Measurements from ENCODE around the gene ANXA4. TPM values are rescaled to one million over a fixed set of nuclear protein-coding genes. Genes with fewer than 3 reads are reported as not detected.
A peak's percentile ranks its signal among the peaks of the same experiment; 100 is the strongest.

The ANXA4 gene
- total RNA-seq, 4 donors from 2014 or later: 72.0 to 101 (median 82.5) TPM

DNA sequence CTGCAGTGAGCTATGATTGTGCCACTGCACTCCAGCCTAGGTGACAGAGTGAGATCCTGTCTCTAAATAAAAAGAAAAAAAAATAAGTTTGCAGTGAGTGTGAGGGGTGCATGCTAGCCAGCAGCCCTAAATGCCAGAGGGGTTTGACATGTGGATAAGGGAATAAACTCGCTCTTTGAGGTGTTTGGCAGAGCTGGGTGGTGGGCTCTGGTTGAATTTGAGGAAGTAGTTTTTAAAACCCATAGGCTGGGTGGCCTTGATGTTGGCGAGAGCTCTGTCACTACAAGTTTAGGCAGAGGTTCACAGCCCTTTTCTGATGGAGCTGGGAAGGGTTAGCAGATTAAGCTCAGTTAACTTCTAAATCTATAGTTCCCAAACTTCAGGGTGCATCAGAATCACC is 3.1 kb downstream of the ANXA4 start:
- TF ChIP-seq, protein P1, sequence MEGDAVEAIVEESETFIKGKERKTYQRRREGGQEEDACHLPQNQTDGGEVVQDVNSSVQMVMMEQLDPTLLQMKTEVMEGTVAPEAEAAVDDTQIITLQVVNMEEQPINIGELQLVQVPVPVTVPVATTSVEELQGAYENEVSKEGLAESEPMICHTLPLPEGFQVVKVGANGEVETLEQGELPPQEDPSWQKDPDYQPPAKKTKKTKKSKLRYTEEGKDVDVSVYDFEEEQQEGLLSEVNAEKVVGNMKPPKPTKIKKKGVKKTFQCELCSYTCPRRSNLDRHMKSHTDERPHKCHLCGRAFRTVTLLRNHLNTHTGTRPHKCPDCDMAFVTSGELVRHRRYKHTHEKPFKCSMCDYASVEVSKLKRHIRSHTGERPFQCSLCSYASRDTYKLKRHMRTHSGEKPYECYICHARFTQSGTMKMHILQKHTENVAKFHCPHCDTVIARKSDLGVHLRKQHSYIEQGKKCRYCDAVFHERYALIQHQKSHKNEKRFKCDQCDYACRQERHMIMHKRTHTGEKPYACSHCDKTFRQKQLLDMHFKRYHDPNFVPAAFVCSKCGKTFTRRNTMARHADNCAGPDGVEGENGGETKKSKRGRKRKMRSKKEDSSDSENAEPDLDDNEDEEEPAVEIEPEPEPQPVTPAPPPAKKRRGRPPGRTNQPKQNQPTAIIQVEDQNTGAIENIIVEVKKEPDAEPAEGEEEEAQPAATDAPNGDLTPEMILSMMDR (IDR thresholded peaks at IDR 0.05): no peak
- no peak for TF ChIP-seq POLR2A (IDR thresholded peaks at IDR 0.05)
- Histone ChIP-seq H3K4me1 (peaks cover 51 to 76% of the 10 kb centered on the region in 2 donors), H3K36me3 (no peaks in the 10 kb centered on the region), H3K27me3 (no peaks in the 10 kb centered on the region), H3K27ac (peak overlapping the region in 2 of 3 donors; percentile 60 to 87), H3K9me3 (no peaks in the 10 kb centered on the region), H3K4me3 (replicated peaks in 1 of 3) (no peak overlapping the region)
- 94 to 98% methylated on average over 2 of the region's 2 CpGs for WGBS, 2 donors
- DNase-seq: no peak
- intact Hi-C loops (cut with DNase I): no loop called here

DNA sequence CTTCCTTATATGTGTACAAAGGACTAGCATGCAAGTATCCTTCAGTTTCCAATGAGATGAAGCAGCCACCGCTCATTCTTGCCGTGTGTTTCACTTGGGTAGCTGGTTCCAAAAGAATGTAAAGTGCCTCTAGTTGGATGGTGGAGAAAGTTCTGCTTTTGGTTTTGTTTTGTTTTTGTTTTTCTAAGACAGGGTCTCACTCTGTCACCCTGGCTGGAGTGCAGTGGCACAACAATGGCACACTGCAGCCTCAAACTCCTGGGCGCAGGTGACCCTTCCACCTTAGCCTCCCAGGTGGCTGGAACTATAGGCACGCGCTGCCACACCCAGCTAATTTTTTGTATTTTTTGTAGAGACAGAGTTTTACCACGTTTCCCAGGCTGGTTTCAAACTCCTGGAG is 8.3 kb downstream of the ANXA4 start:
- DNase-seq: peak; percentile 67 to 77
- H3K27me3 ChIP-seq: no peaks in the 10 kb centered on the region
- H3K27ac ChIP-seq: peak overlapping the region; percentile 67 to 87 (median 86)
- 32 to 50% methylated on average over 6 of the region's 6 CpGs for WGBS, 2 donors
- H3K4me3 ChIP-seq (replicated peaks in 1 of 3): no peak overlapping the region
- H3K4me1 ChIP-seq: peaks cover 49 to 86% of the 10 kb centered on the region in 2 donors
- no peaks in the 10 kb centered on the region for H3K9me3 ChIP-seq
- TF ChIP-seq, protein P1 (IDR thresholded peaks at IDR 0.05): no peak
- TF ChIP-seq POLR2A (IDR thresholded peaks at IDR 0.05): peak in 1 of 2 donors; percentile 10
- no peaks in the 10 kb centered on the region for H3K36me3 ChIP-seq
- intact Hi-C loops (cut with DNase I): no loop called here

DNA sequence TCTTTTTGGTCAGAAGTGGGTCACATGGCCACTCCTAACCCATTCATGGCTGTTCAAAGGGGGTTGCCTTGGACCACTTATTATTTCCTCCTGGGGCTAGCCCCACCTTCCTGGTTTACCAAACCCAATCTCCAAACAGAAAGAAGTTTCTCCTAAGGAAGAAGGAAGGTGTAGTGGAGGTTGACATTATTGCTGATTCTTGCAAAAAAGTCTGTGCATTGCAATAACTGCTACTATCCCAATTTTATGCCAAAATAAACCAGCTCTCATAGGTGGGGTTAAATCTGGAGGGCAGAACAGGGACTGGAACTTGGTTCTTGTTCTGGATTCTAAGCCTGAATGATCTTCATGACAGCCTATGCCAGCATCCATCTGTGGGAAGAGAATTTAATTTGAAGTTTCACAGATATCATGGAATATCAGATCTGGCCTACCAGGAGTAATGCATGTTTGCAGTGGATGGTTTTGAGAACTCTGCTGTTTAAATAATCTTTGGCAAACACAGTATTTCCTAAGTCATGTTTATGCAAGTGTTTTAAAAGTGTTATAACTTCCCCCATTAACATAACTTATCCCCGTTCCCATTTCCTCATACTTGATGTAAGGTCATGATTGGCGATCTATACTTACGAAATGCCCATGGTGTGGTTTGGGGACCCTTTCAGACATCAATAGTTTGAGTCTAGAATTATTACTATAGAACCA is 11.9 kb downstream of the ANXA4 start:
- Histone ChIP-seq H3K4me1 (peaks cover 37 to 61% of the 10 kb centered on the region in 2 donors), H3K4me3 (replicated peaks in 1 of 3) (no peak overlapping the region), H3K36me3 (peaks cover 0 to 4% of the 10 kb centered on the region in 2 donors), H3K9me3 (no peaks in the 10 kb centered on the region), H3K27ac (peak overlapping the region; percentile 51 to 69 (median 53)), H3K27me3 (no peaks in the 10 kb centered on the region)
- TF ChIP-seq, protein P1 (IDR thresholded peaks at IDR 0.05): no peak
- TF ChIP-seq POLR2A (IDR thresholded peaks at IDR 0.05): no peak
- DNase-seq: no peak
- 88 to 92% methylated on average over 3 of the region's 3 CpGs for WGBS, 2 donors
- intact Hi-C loops (cut with DNase I): no loop called here

DNA sequence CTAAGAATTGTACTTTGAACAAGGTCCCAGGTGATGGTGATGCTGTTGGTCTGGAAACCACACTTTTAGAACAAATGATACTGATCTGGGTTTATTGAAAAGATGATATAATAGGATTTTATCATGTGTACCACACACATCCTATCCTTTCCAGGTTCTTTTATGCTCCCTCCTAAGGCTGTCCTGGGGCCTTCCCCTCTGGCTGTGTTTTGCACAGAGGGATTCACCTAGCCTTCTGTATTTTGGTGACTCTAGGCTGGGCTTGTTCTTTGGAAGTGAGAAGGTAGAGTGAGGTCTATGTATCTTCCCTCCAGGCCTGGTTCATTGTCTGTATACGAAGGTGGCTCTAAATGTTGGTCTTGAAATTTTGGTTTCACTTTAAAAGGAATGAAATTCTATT is 12.7 kb downstream of the ANXA4 start:
- Histone ChIP-seq H3K27ac (peak overlapping the region; percentile 15 to 69 (median 21)), H3K4me3 (replicated peaks in 1 of 3) (no peak overlapping the region), H3K27me3 (no peaks in the 10 kb centered on the region), H3K9me3 (no peaks in the 10 kb centered on the region), H3K4me1 (peaks cover 31 to 53% of the 10 kb centered on the region in 2 donors), H3K36me3 (peaks cover 0 to 4% of the 10 kb centered on the region in 2 donors)
- intact Hi-C loops (cut with DNase I): no loop called here
- no peak for DNase-seq
- 88 to 96% methylated on average over 1 of the region's 1 CpG for WGBS, 2 donors
- no peak for TF ChIP-seq POLR2A (IDR thresholded peaks at IDR 0.05)
- TF ChIP-seq, protein P1 (IDR thresholded peaks at IDR 0.05): no peak

DNA sequence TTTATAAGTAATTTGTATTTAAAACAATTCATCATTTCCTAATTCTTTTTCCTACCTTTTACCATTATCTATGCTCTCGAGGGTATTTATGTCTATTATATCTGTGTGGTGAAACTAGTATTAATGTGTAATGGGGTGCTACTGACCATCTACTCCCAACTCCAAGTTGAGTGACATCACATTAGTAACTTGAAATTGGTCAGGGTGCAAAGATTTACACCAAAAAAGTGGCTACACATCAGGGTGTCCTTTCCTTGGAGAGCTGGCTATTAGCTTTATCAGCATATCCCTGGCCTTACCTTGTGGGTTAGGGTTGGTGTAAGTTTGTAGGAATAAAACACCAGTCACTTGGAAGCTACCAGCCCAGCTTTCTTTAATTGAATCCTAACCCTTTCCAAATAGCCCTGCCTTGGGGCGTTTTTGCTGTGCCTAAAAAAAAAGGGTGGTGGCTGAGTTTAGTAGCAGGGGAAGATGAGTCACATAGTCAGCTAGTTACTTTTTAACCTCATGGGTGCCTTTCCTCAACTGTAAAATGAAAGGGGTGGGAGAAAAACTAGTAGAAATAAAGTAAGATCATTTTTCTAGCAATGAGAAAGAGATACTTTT is 14.0 kb downstream of the ANXA4 start:
- no peak for TF ChIP-seq POLR2A (IDR thresholded peaks at IDR 0.05)
- TF ChIP-seq, protein P1 (IDR thresholded peaks at IDR 0.05): no peak
- Histone ChIP-seq H3K27me3 (no peaks in the 10 kb centered on the region), H3K9me3 (no peaks in the 10 kb centered on the region), H3K4me3 (replicated peaks in 1 of 3) (no peak overlapping the region), H3K27ac (peak overlapping the region in 2 of 3 donors; percentile 27 to 67), H3K4me1 (peaks cover 22 to 40% of the 10 kb centered on the region in 2 donors), H3K36me3 (peaks cover 0 to 4% of the 10 kb centered on the region in 2 donors)
- intact Hi-C loops (cut with DNase I): no loop called here
- no peak for DNase-seq
- 48 to 50% methylated on average over 2 of the region's 2 CpGs for WGBS, 2 donors

Data from thyroid gland (tissue), 4 donors.